ENCODE measurements around the gene IGLL5. TPM values are rescaled to one million over a fixed set of nuclear protein-coding genes. Genes with fewer than 3 reads are reported as not detected.

The IGLL5 gene
- total and polyA plus RNA-seq, 12 donors: 0.43 to 24.7 (median 1.8) TPM; not detected in 6

GRCh38 chr22:22906907-22907550 is 19.4 kb downstream of the IGLL5 start:
- Histone ChIP-seq H3K27ac (no peak overlapping the region), H3K36me3 (replicated peaks in 1 of 2) (no peaks in the 10 kb centered on the region), H3K4me3 (no peak overlapping the region), H3K4me1 (replicated peaks in 1 of 2) (no peaks in the 10 kb centered on the region), H3K9me3 (replicated peaks in 1 of 3) (no peaks in the 10 kb centered on the region), H3K27me3 (no peaks in the 10 kb centered on the region)
- intact Hi-C loops (cut with DNase I): no loop called here
- DNase-seq: no peak
- WGBS, 4 donors: 83 to 90% (median 84%) methylated on average over 8 of the region's 8 CpGs
- TF ChIP-seq CTCF (IDR thresholded peaks at IDR 0.05) (no peak), POLR2A (IDR thresholded peaks at IDR 0.05) (no peak)

- no peak for DNase-seq
- TF ChIP-seq POLR2A (IDR thresholded peaks at IDR 0.05): no peak
- no peak for TF ChIP-seq CTCF (IDR thresholded peaks at IDR 0.05)
- no peaks in the 10 kb centered on the region for H3K4me1 ChIP-seq (replicated peaks in 1 of 2)
- H3K27ac ChIP-seq: no peak overlapping the region
- no peak overlapping the region for H3K4me3 ChIP-seq
- 85 to 90% (median 87%) methylated on average over 8 to 9 of the region's 9 CpGs for WGBS, 4 donors
- no peaks in the 10 kb centered on the region for H3K36me3 ChIP-seq (replicated peaks in 1 of 2)
- H3K27me3 ChIP-seq: no peaks in the 10 kb centered on the region
- H3K9me3 ChIP-seq (replicated peaks in 1 of 3): no peaks in the 10 kb centered on the region
- intact Hi-C loops (cut with DNase I): no loop called here
These were observed 20.2 kb downstream of the IGLL5 start for GRCh38 chr22:22907551-22908494.

GRCh38 chr22:22908495-22908861 is 20.9 kb downstream of the IGLL5 start:
- H3K9me3 ChIP-seq (replicated peaks in 1 of 3): no peaks in the 10 kb centered on the region
- intact Hi-C loops (cut with DNase I): no loop called here
- H3K27me3 ChIP-seq: no peaks in the 10 kb centered on the region
- no peaks in the 10 kb centered on the region for H3K4me1 ChIP-seq (replicated peaks in 1 of 2)
- no peaks in the 10 kb centered on the region for H3K36me3 ChIP-seq (replicated peaks in 1 of 2)
- H3K27ac ChIP-seq: no peak overlapping the region
- no peak overlapping the region for H3K4me3 ChIP-seq
- whole genome bisulfite sequencing, 4 donors: 82 to 95% (median 85%) methylated on average over 3 of the region's 3 CpGs
- TF ChIP-seq CTCF (IDR thresholded peaks at IDR 0.05) (no peak), POLR2A (IDR thresholded peaks at IDR 0.05) (no peak)
- no peak for DNase-seq

- 78 to 82% (median 79%) methylated on average over 6 of the region's 6 CpGs for WGBS, 4 donors
- no peak overlapping the region for H3K27ac ChIP-seq
- H3K36me3 ChIP-seq (replicated peaks in 1 of 2): no peaks in the 10 kb centered on the region
- DNase-seq: no peak
- intact Hi-C loops (cut with DNase I): no loop called here
- TF ChIP-seq CTCF (IDR thresholded peaks at IDR 0.05): no peak
- no peak for TF ChIP-seq POLR2A (IDR thresholded peaks at IDR 0.05)
- H3K4me3 ChIP-seq: no peak overlapping the region
- H3K4me1 ChIP-seq (replicated peaks in 1 of 2): no peaks in the 10 kb centered on the region
- H3K27me3 ChIP-seq: no peaks in the 10 kb centered on the region
- no peaks in the 10 kb centered on the region for H3K9me3 ChIP-seq (replicated peaks in 1 of 3)
These were observed 21.5 kb downstream of the IGLL5 start for GRCh38 chr22:22908941-22909604.
